HG03378 (cell line): ENCODE measurements around the gene CTDP1.
"Not testable (repeated sequence)": the region's sequence is repeated elsewhere in the genome, so short reads cannot be mapped to it uniquely, and the experiment has no call there.

Experiments
- ATAC-seq: cut with Tn5 transposase; IDR thresholded peaks from one replicate; pipeline ENCODE4 v1.9.1; 2021; ENCODE audit warnings: mild to moderate bottlenecking, moderate library complexity; ENCODE audit not compliant: unreplicated experiment

The CTDP1 gene

GRCh38 chr18:79738041-79738461 is 58.4 kb downstream of the CTDP1 start:
- ATAC-seq: no peak

GRCh38 chr18:79738581-79739439 is 59.2 kb downstream of the CTDP1 start:
- ATAC-seq: no peak

DNA sequence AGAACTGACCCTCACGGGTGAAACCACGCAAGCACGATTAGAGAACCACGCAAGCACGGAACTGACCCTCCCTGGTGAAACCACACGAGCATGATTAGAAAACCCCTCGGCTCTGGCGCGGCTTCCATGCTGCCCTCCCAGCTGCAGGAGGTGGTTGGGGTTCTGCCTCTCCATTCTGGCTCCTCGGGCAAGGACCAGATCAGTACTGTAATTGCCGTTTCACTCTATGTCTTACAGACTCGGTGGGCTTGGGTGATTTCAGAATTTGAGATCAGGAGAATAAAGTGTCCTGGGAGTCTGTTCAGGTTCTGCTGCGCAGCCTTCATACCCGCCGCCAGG is 59.8 kb downstream of the CTDP1 start:
- ATAC-seq: no peak

DNA sequence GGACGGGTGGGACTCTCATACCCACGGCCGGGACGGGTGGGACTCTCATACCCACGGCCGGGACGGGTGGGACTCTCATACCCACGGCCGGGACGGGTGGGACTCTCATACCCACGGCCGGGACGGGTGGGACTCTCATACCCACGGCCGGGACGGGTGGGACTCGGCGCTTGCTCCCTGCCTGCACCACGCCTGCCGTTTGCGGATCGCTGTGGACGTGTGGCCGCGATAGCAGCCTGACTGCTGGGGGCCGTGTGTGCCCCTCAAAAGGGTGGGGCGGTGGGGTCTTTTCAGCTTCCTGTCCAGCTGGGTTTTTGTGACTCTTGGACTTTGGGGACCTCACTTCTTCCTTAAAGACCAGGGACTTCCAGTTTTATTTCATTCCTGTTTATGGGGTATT is 60.4 kb downstream of the CTDP1 start:
- not testable (repeated sequence) for ATAC-seq

GRCh38 chr18:79740521-79741361 is 61.1 kb downstream of the CTDP1 start:
- ATAC-seq: no peak

GRCh38 chr18:79741362-79741700 is 61.7 kb downstream of the CTDP1 start:
- no peak for ATAC-seq

DNA sequence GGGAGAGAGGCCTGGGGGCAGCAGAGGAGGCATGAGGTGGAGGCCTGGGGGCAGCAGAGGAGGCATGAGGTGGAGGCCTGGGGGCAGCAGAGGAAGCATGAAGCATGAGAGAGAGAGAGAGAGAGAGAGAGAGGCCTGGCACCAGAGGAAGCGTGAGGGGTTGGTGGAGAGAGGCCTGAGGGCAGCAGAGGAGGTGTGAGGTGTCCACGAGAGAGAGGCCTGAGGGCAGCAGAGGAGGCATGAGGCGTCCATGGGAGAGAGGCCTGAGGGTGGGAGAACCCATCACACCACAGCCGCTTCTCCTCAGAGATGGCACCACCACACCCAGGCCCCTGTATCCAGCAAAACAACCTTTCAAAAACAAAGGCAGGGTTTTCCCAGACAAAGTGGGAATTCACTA is 62.5 kb downstream of the CTDP1 start:
- ATAC-seq: no peak

DNA sequence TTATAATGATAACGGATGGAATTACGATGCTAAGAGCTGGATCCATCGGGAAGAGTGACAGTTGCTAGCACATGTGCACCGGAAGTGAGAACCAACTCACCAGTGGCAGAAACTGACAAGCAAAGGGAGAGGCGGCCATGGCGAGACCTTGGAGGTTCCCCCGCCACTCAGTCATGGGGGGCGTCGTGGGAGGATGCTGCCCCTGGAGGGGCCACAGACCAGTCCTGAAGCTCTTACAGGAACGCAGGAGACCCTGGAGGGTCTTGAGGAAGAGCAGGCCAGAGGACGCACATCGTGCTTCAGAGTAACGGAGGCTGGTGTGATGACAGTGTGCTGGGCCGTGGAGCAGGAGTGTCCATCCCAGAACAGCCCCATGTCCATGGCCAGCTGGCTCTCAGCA is 65.0 kb downstream of the CTDP1 start:
- no peak for ATAC-seq

- ATAC-seq: no peak
These were observed 67.1 kb downstream of the CTDP1 start for GRCh38 chr18:79746730-79747129.

GRCh38 chr18:79747156-79747845 is 67.7 kb downstream of the CTDP1 start:
- ATAC-seq: no peak

DNA sequence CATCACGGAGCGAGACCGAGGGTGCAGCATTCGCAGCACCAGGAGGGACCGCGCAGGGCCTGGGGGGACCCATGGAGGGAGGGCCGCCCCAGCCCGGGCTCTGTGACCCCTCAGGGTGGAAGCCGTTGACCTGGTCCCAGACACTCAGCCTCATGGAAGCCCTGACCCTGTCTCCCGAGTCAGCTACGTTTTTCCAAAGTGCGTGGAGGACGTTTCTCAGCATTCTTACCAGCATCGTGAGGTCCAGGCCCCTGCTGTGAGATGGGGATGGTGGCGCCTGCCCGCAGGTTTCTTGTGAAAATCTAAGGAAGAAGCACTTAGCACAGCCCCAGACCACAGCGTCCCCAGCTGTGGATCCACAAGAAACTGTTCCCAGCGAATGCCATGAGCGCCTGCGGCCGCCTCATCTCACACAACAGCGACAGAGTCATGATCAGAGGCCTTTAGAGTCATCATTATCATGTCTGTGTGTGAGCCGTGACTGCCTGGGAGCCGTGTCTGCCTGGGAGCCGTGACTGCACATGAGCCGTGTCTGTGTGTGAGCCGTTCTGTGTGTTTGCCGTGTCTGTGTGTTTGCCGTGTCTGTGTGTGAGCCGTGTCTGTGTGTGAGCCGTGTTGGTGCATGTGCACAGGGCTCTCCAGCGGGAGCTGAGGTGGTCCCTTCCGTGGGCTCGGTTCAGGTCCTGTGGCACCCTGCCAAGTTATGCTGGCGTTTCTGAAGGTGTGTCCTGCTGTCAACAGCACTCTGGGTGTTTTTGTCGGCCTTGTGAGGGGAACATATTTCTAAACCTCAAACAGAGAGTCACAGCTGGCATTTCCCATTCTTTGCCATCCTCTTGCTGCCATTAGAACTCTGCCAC is 68.9 kb downstream of the CTDP1 start:
- no peak for ATAC-seq

DNA sequence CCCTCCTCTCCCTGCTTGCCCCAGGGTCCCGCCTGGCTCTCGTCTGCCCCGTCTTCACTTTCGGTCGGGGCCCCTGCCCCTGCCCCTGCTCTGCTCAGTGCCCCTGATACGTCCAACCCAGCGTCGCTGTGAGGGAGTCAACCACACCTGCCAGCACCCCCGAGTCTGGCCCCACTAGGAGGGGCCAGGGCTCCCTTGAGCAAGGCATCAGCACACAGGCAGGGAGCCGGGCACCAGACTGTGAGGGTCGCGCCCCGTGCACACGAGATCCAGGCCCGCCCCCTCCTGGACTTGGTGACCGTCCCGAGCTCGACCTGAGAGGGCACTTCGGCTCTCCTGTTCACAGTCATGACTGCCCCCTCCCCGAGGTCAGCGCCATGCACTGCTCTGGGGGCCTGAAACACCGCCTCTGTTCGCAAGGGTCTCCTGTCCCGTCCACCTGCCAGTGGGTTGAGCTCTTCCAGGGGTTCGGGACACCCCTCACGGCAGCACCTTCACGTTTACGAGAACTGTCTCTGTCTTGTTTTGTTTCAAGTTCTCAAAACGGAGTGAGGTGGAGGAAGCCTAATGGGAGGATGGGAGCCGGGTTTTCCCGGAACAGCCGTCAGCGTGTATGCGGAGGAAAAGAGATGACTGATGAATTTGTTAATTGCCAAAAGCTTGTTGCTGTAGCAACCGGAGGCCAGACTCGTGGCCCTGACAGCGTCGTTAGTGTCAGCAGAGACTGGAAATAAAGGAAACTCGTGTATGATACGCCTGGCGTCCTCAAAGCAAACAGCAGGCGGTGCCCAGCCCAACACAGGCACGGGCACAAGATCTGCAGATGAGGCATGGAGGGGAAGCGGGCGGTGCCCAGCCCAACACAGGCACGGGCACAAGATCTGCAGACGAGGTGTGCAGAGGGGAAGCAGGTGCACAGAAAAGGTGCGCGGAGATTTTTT is 69.9 kb downstream of the CTDP1 start:
- ATAC-seq: no peak

DNA sequence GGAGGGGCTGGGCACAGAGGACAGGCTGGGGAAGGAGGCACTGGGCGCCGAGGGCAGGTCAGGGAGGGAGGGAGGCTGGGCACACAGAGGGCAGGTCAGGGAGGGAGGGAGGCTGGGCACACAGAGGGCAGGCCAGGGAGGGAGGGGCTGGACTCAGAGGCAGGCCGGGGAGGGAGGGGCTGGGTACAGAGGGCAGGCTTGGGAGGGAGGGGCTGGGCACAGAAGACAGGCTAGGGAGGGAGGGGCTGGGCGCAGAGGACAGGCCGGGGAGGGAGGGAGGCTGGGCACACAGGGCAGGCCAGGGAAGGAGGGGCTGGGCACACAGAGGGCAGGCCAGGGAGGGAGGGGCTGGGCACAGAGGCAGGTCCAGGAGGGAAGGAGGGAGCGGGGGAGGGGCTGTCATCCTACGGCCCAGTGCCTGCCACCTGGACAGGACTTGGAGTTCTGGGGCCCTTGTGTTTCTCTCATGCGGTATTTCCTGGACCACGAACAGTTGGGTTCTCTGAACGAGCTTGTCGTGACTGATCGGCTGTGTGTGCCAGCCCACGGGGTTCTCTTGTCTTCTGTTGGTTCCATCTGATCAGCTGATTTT is 71.5 kb downstream of the CTDP1 start:
- ATAC-seq: no peak

DNA sequence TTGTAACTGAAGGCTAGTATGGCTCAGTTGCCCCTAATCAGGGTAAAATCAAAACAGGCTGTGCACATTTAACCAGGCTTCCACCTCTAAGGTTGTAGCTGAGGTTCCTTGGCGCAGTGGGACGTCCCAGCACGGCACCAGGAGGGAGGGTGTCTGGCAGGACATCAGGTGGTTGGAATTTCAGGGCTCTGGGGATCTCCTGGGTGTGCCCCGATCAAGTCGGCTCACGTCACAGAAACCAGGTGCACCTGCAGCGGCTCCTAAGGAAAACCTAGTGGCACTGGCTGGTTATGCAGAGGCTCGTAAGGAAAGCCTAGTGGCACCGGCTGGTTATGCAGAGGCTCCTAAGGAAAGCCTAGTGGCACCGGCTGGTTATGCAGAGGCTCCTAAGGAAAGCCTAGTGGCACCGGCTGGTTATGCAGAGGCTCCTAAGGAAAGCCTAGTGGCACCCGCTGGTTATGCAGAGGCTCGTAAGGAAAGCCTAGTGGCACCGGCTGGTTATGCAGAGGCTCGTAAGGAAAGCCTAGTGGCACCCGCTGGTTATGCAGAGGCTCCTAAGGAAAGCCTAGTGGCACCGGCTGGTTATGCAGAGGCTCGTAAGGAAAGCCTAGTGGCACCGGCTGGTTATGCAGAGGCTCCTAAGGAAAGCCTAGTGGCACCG is 72.4 kb downstream of the CTDP1 start:
- not testable (repeated sequence) for ATAC-seq

GRCh38 chr18:79752946-79753345 is 73.3 kb downstream of the CTDP1 start:
- ATAC-seq: not testable (repeated sequence)

DNA sequence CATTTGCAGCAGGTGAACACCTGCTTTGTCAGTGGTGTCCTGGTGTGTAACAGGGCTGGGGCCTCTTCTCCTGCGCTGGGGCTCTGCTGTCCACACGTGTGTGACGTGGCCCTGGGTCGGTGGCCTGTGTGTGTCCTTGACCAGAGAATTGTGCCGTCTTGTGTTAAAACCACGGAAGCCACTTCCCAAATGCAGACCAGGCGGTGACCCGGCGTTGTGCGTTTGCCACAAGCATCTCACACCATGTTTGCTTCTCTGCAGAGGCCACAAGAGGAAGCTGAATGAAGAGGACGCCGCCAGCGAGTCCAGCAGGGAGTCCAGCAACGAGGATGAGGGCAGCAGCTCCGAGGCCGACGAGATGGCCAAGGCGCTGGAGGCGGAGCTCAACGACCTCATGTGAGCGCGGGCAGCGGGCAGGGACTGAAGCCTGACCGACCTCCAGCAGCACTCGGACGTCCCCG is 73.8 kb downstream of the CTDP1 start:
- no peak for ATAC-seq

- ATAC-seq: no peak
These were observed 74.6 kb downstream of the CTDP1 start for GRCh38 chr18:79754022-79754761.

DNA sequence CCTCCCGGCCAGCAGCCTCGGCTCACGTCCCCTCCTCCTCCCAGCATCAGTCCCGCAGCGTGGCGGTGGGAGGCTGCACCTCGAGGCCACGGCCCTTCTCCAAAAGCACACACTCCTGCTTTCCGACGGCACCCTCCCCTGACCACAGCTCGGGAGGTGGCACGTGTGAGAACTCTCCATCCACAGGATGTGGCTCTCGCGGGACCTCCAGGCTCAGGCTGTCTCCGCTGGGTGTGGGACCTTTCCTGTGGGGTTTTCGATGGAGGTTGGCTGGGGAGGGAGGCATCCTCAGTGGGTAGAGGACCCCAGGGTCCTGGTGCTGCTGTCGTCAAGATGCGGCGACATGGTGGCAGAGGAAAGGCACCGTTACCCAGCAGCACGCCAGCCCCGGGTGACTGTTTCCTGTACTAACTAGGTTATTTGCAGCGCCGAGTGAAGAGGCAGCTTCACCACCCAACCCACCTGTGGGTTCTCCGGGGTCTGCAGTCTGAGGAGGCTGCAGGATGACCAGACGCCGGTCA is 75.3 kb downstream of the CTDP1 start:
- no peak for ATAC-seq
